Measurements from ENCODE around the gene ULBP2. TPM values are rescaled to one million over a fixed set of nuclear protein-coding genes. Genes with fewer than 3 reads are reported as not detected.
A peak's percentile ranks its signal among the peaks of the same experiment; 100 is the strongest.
"Not testable (repeated sequence)": the region's sequence is repeated elsewhere in the genome, so short reads cannot be mapped to it uniquely, and the experiment has no call there.

ULBP2 gene
- total RNA-seq, 8 experiments from 2014 or later, result 0.54 to 43.6 (median 3.2) TPM

DNA sequence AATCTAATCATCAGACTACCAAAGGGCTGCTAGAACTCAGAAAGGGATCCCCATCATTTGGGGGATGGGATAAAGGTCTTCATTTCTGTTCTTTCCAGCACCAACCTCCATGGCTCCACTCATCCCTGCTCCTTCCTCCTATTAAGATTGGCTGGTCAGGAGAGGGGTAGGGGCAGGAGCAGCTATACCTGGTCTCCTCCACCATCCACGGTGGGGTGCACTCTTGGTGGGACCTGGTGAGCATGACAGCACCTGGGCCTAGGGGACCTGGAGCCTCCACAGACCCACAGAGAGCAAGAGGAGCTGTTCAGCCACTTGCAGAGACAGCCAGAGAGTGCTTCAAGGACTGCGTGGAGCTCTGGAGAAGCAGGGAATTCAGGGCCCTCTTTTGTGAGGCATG lies 6.1 kb upstream of the ULBP2 start:
- in situ Hi-C loops (cut with MboI; ENCODE audit: low pct_unique_long_range_greater_than_20kb in 2 of 9, low sequenced_read_pairs in 9 of 9, unreplicated experiment in 9 of 9), result loop anchor here in 1 of 9 experiments (10.0 to 25.0 kb wide), 2 partner anchors 79 to 877 kb away; no protein-coding TSS in a partner anchor
- H3K4me1 ChIP-seq (replicated peaks in 1 of 2), result peaks cover 4 to 10% of the 10 kb centered on the region in 2 donors
- WGBS, 10 experiments, result 0 to 33% (median 20%) methylated on average over 1 of the region's 2 CpGs; no CpG with 5 or more reads in 7 of the 10 experiments
- no peak overlapping the region for H3K27ac ChIP-seq
- peak in 1 of 8 experiments; percentile 8 for ATAC-seq (replicated peaks in 6 of 8)
- H3K4me3 ChIP-seq, result no peak overlapping the region

DNA sequence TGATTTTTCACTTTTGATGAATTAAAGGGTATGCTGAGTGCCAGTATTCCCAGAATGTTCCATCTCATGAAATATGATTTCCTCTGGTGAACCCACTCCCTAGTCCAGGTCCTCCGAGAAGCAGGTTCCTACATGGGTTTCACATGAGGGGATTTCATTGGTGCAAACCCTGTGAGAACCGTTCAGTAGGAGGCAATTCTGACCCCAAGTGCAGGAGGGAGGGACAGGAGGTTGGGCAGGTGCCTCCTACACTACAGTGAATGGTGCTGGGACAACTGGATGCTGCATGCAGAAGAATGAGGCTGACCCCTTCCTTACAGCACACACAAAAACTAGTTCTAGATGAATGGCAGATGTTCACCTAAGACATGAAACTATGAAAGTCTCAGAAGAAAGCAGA lies 5.1 kb upstream of the ULBP2 start:
- Histone ChIP-seq H3K4me3 (no peak overlapping the region), H3K27ac (no peak overlapping the region), H3K4me1 (replicated peaks in 1 of 2) (peaks cover 4 to 10% of the 10 kb centered on the region in 2 donors)
- no peak for ATAC-seq (replicated peaks in 6 of 8)
- in situ Hi-C loops (cut with MboI; ENCODE audit: low pct_unique_long_range_greater_than_20kb in 2 of 9, low sequenced_read_pairs in 9 of 9, unreplicated experiment in 9 of 9), result loop anchor here in 1 of 9 experiments (10.0 to 25.0 kb wide), 2 partner anchors 78 to 876 kb away; no protein-coding TSS in a partner anchor
- 0 to 100% (median 18%) methylated on average over 1 to 2 of the region's 2 CpGs; no CpG with 5 or more reads in 4 of the 10 experiments for WGBS, 10 experiments

- ATAC-seq (replicated peaks in 6 of 8), result peak in 7 of 8 experiments; percentile 5 to 35 (median 21)
- Histone ChIP-seq H3K4me1 (replicated peaks in 1 of 2) (peaks cover 4 to 14% of the 10 kb centered on the region in 2 donors), H3K4me3 (peak overlapping the region in 1 of 5 donors; percentile 31)
- H3K27ac ChIP-seq, result not testable (repeated sequence)
- WGBS, 10 experiments, result 0% methylated on average over 1 of the region's 20 CpGs; no CpG with 5 or more reads in 9 of the 10 experiments
- in situ Hi-C loops (cut with MboI; ENCODE audit: low pct_unique_long_range_greater_than_20kb in 2 of 9, low sequenced_read_pairs in 9 of 9, unreplicated experiment in 9 of 9), result loop anchor here in 1 of 9 experiments (10.0 to 25.0 kb wide), 2 partner anchors 77 to 874 kb away; no protein-coding TSS in a partner anchor
Observed at GRCh38 chr6:149938013-149938570, 3.7 kb upstream of the ULBP2 start.

- WGBS, 10 experiments, result 0 to 17% (median 4%) methylated on average over 2 to 14 of the region's 58 CpGs; no CpG with 5 or more reads in 1 of the 10 experiments
- ATAC-seq (replicated peaks in 6 of 8), result peak in 2 of 8 experiments; percentile 0 to 2
- in situ Hi-C loops (cut with MboI; ENCODE audit: low pct_unique_long_range_greater_than_20kb in 2 of 9, low sequenced_read_pairs in 9 of 9, unreplicated experiment in 9 of 9), result loop anchor here in 1 of 9 experiments (10.0 to 25.0 kb wide), 2 partner anchors 76 to 874 kb away; no protein-coding TSS in a partner anchor
- Histone ChIP-seq H3K27ac (no peak overlapping the region), H3K4me1 (replicated peaks in 1 of 2) (peaks cover 4 to 14% of the 10 kb centered on the region in 2 donors), H3K4me3 (peak overlapping the region in 3 of 5 donors; percentile 10 to 31 (median 12))
Observed at GRCh38 chr6:149938571-149939355, 3.1 kb upstream of the ULBP2 start.

- Histone ChIP-seq H3K4me1 (replicated peaks in 1 of 2) (peaks cover 4 to 14% of the 10 kb centered on the region in 2 donors), H3K4me3 (no peak overlapping the region), H3K27ac (no peak overlapping the region)
- no peak for ATAC-seq (replicated peaks in 6 of 8)
- in situ Hi-C loops (cut with MboI; ENCODE audit: low pct_unique_long_range_greater_than_20kb in 2 of 9, low sequenced_read_pairs in 9 of 9, unreplicated experiment in 9 of 9), result loop anchor here in 1 of 9 experiments (10.0 to 25.0 kb wide), 2 partner anchors 75 to 873 kb away; no protein-coding TSS in a partner anchor
- 8 to 79% (median 39%) methylated on average over 1 to 4 of the region's 5 CpGs for WGBS, 10 experiments
Observed at GRCh38 chr6:149939356-149939648, 2.5 kb upstream of the ULBP2 start.

DNA sequence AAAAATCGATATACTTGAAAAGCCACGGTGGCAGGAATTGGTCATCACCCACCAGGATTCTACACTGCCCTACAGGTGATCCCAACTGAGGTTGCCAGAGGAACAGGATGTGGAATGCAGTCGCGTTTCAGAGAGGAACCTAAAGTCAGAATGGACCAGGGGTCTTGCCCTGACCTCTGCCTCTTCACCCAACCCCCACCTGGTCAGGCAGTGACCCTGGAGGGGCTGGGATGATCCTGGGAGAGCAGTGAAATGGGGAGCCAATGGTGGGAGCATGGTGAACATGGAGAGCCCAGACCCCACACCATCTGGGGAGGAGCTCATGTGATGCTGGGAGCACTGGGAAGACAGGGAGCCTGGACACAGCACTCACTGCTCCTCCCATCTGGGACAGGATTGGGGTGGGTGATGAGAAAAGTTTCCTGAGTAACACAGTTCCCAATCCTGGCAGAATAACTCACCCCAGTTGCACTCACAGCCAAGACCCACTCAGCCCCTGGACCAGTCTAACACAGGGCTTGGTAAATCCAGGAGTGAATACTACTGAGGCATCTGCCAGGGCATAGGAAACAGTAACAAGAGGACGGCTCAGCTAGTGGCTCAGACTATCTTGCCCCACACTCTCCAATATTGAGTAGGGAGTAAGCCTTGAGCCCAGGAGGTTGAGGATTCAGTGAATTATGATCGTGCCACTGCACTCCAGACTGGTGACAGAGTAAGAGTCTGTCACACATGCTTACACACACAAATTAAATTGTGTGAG lies 1.7 kb upstream of the ULBP2 start:
- WGBS, 10 experiments, result 0 to 51% (median 18%) methylated on average over 1 to 5 of the region's 6 CpGs; no CpG with 5 or more reads in 3 of the 10 experiments
- Histone ChIP-seq H3K4me3 (no peak overlapping the region), H3K27ac (no peak overlapping the region), H3K4me1 (replicated peaks in 1 of 2) (peaks cover 4 to 14% of the 10 kb centered on the region in 2 donors)
- in situ Hi-C loops (cut with MboI; ENCODE audit: low pct_unique_long_range_greater_than_20kb in 2 of 9, low sequenced_read_pairs in 9 of 9, unreplicated experiment in 9 of 9), result loop anchor here in 1 of 9 experiments (10.0 to 25.0 kb wide), 2 partner anchors 75 to 872 kb away; no protein-coding TSS in a partner anchor
- ATAC-seq (replicated peaks in 6 of 8), result no peak

DNA sequence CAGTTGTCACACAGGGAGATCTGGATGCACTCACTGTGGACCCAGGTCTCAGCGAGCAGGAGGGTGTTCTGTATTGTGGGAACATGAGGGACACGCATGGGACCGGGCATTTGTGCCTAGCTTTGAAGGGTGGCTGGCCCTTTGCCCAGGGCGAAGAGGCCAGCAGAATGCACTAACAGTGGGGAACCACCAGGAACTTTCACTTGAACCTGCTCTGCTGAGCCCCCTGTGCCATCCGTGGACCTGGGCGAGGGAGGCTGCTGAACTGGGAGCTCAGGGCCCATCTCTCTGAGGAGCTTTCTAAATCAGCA lies 1.2 kb upstream of the ULBP2 start:
- H3K4me3 ChIP-seq, result no peak overlapping the region
- no peak overlapping the region for H3K27ac ChIP-seq
- in situ Hi-C loops (cut with MboI; ENCODE audit: low pct_unique_long_range_greater_than_20kb in 2 of 9, low sequenced_read_pairs in 9 of 9, unreplicated experiment in 9 of 9), result loop anchor here in 1 of 9 experiments (25.0 kb wide), 1 partner anchor 872 kb away; no protein-coding TSS in a partner anchor
- WGBS, 10 experiments, result 0 to 60% (median 21%) methylated on average over 1 to 3 of the region's 6 CpGs; no CpG with 5 or more reads in 5 of the 10 experiments
- ATAC-seq (replicated peaks in 6 of 8), result no peak
- H3K4me1 ChIP-seq (replicated peaks in 1 of 2), result peaks cover 4 to 14% of the 10 kb centered on the region in 2 donors

GRCh38 chr6:149942461-149942829 lies 631 bp downstream of the ULBP2 start:
- in situ Hi-C loops (cut with MboI; ENCODE audit: low pct_unique_long_range_greater_than_20kb in 2 of 9, low sequenced_read_pairs in 9 of 9, unreplicated experiment in 9 of 9), result loop anchor here in 1 of 9 experiments (25.0 kb wide), 1 partner anchor 870 kb away; no protein-coding TSS in a partner anchor

GRCh38 chr6:149943321-149943720 lies 1.5 kb downstream of the ULBP2 start:
- WGBS, 10 experiments, result no CpG with 5 or more reads among the region's 5 CpGs
- ATAC-seq (replicated peaks in 6 of 8); H3K27ac ChIP-seq; H3K4me3 ChIP-seq: not testable (repeated sequence)
- in situ Hi-C loops (cut with MboI; ENCODE audit: low pct_unique_long_range_greater_than_20kb in 2 of 9, low sequenced_read_pairs in 9 of 9, unreplicated experiment in 9 of 9), result loop anchor here in 1 of 9 experiments (25.0 kb wide), 1 partner anchor 869 kb away; no protein-coding TSS in a partner anchor
- H3K4me1 ChIP-seq (replicated peaks in 1 of 2), result peaks cover 4 to 13% of the 10 kb centered on the region in 2 donors

More at GRCh38 chr6:149942461-149942829, 631 bp downstream of the ULBP2 start:
- Histone ChIP-seq H3K27ac (no peak overlapping the region), H3K4me1 (replicated peaks in 1 of 2) (peaks cover 4 to 14% of the 10 kb centered on the region in 2 donors), H3K4me3 (peak overlapping the region; percentile 38 to 74 (median 44))
- WGBS, 10 experiments, result 0% methylated on average over 1 of the region's 13 CpGs; no CpG with 5 or more reads in 7 of the 10 experiments
- peak in 3 of 8 experiments; percentile 4 to 24 (median 13) for ATAC-seq (replicated peaks in 6 of 8)

GRCh38 chr6:149945276-149945675 lies 3.5 kb downstream of the ULBP2 start:
- WGBS, 10 experiments, result 67% methylated on average over 1 of the region's 6 CpGs; no CpG with 5 or more reads in 9 of the 10 experiments
- in situ Hi-C loops (cut with MboI; ENCODE audit: low pct_unique_long_range_greater_than_20kb in 2 of 9, low sequenced_read_pairs in 9 of 9, unreplicated experiment in 9 of 9), result loop anchor here in 1 of 9 experiments (25.0 kb wide), 1 partner anchor 867 kb away; no protein-coding TSS in a partner anchor
- ATAC-seq (replicated peaks in 6 of 8), result not testable (repeated sequence)

GRCh38 chr6:149946631-149947030 lies 4.8 kb downstream of the ULBP2 start:
- in situ Hi-C loops (cut with MboI; ENCODE audit: low pct_unique_long_range_greater_than_20kb in 2 of 9, low sequenced_read_pairs in 9 of 9, unreplicated experiment in 9 of 9), result loop anchor here in 1 of 9 experiments (25.0 kb wide), 1 partner anchor 866 kb away; no protein-coding TSS in a partner anchor
- not testable (repeated sequence) for ATAC-seq (replicated peaks in 6 of 8)
- 21 to 87% (median 34%) methylated on average over 2 to 6 of the region's 7 CpGs; no CpG with 5 or more reads in 1 of the 10 experiments for WGBS, 10 experiments

More at GRCh38 chr6:149945276-149945675, 3.5 kb downstream of the ULBP2 start:
- not testable (repeated sequence) for H3K4me1 ChIP-seq (replicated peaks in 1 of 2); H3K4me3 ChIP-seq; H3K27ac ChIP-seq

DNA sequence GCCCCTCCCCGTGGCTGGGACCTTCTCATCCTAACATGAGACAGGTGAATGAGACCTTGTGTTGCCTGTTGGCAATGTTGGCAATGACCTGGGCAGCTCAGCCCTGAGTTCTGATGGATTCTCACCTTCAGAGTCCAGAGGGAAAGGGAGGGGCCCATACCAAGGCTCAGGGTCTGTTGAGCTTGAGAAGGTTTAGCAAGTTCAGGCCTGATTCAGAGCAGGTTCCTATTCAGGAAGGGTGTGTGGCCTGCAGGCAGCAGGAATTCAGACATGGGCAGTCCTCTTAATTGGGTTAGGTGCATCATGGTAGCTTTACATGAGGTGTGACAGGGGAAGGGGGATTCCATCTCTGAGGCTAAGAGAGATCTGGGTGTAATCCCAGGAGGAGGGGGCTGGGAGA lies 5.7 kb downstream of the ULBP2 start:
- ATAC-seq (replicated peaks in 6 of 8); H3K4me1 ChIP-seq (replicated peaks in 1 of 2); H3K27ac ChIP-seq; H3K4me3 ChIP-seq: not testable (repeated sequence)
- WGBS, 10 experiments, result no CpG with 5 or more reads among the region's 1 CpG
- in situ Hi-C loops (cut with MboI; ENCODE audit: low pct_unique_long_range_greater_than_20kb in 2 of 9, low sequenced_read_pairs in 9 of 9, unreplicated experiment in 9 of 9), result loop anchor here in 1 of 9 experiments (25.0 kb wide), 1 partner anchor 865 kb away; no protein-coding TSS in a partner anchor

More at GRCh38 chr6:149946631-149947030, 4.8 kb downstream of the ULBP2 start:
- not testable (repeated sequence) for H3K4me1 ChIP-seq (replicated peaks in 1 of 2); H3K4me3 ChIP-seq; H3K27ac ChIP-seq

Measured in motor neuron (in vitro differentiated cells).